ENCODE data around the gene MXI1. TPM values are rescaled to one million over a fixed set of nuclear protein-coding genes. Genes with fewer than 3 reads are reported as not detected.
"Not testable (repeated sequence)": the region's sequence is repeated elsewhere in the genome, so short reads cannot be mapped to it uniquely, and the experiment has no call there.

MXI1 gene
- total RNA-seq, 2 experiments from 2014 or later, result 24.4 to 27.5 TPM

DNA sequence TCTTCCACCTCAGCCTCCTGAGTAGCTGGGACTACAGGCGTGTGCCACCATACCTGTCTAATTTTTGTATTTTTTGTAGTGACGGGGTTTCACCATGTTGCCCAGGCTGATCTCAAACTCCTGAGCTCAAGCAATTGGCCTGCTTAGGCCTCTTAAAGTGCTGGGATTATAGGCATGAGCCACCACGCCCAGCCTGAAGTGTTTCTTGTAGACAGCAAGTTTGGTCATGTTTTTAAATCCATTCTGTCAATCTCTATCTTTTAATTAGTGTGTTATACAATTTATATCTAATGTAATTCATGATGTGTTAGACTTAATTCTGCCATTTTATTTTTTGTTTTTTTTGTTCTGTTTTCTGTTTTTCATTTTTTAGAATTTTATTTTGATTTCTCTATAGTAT lies 17.2 kb upstream of the MXI1 start:
- H3K9me3 Mint-ChIP-seq, result no peaks in the 10 kb centered on the region
- H3K4me3 Mint-ChIP-seq, result no peak overlapping the region
- peaks cover 7% of the 10 kb centered on the region for H3K27me3 Mint-ChIP-seq (ENCODE audit: low read depth)
- no peak for DNase-seq
- intact Hi-C loops (cut with micrococcal nuclease), result no loop called here
- no peaks in the 10 kb centered on the region for H3K4me1 Mint-ChIP-seq (ENCODE audit: low read depth)
- CTCF ChIA-PET, result interaction anchor here (1.0 to 1.4 kb wide), 3 partner anchors 54 to 89 kb away, joined by 3 to 5 read pairs (median 3); no protein-coding TSS in a partner anchor
- H3K27ac Mint-ChIP-seq, result no peak overlapping the region
- H3K36me3 Mint-ChIP-seq (ENCODE audit: low read depth), result no peaks in the 10 kb centered on the region

DNA sequence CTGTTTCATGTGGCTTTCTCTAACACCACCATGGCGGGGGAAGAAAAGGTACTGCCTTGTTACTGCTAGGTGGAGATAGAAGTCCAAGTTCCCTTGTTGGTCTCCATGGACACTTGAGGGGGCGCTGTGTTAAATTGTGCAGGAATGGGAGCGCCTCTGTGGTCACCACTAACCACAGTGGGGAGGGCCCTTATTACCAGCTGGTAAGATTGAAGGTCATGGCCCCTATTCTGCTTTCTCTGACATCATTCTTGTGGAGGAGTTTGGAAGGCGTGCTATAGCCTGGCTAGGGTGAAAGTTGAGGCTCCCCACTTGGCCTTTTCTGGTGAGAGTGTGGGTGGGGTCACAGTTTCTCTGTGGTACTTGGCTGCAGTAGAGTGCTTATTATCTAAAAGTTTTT lies 14.9 kb upstream of the MXI1 start:
- H3K27ac Mint-ChIP-seq, result no peak overlapping the region
- H3K27me3 Mint-ChIP-seq (ENCODE audit: low read depth), result peaks cover 7% of the 10 kb centered on the region
- no peaks in the 10 kb centered on the region for H3K36me3 Mint-ChIP-seq (ENCODE audit: low read depth)
- intact Hi-C loops (cut with micrococcal nuclease), result no loop called here
- no peak overlapping the region for H3K4me3 Mint-ChIP-seq
- CTCF ChIA-PET, result interaction anchor here (0.6 kb wide), 1 partner anchor 531 kb away, joined by 3 read pairs; no protein-coding TSS in a partner anchor
- no peaks in the 10 kb centered on the region for H3K4me1 Mint-ChIP-seq (ENCODE audit: low read depth)
- no peak for DNase-seq
- no peaks in the 10 kb centered on the region for H3K9me3 Mint-ChIP-seq

DNA sequence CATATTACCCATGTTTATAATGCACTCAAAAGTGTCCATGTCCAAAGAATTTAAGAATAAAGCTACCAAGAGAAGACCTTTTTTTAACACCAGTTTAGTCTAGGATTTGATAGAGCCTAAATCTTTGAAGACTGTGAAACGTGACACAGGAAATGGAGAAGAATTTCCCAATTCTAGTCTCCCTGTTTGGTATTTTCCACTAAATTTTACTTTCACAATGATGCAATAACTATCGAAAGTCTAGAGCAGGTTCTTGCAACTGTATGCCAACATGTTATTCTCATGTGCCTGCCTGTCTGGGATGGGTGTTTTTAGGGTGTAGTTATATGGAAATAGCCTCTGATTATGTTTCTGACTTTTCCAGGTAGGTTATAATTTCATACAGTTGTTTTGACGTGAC lies 6.9 kb upstream of the MXI1 start:
- Mint-ChIP-seq H3K4me3 (no peak overlapping the region), H3K36me3 (ENCODE audit: low read depth) (no peaks in the 10 kb centered on the region), H3K4me1 (ENCODE audit: low read depth) (peaks cover 7% of the 10 kb centered on the region), H3K27me3 (ENCODE audit: low read depth) (no peaks in the 10 kb centered on the region), H3K9me3 (no peaks in the 10 kb centered on the region), H3K27ac (no peak overlapping the region)
- CTCF ChIA-PET, result interaction anchor here (0.8 to 2.5 kb wide), 3 partner anchors 38 to 64 kb away, joined by 3 to 10 read pairs (median 6); no protein-coding TSS in a partner anchor
- intact Hi-C loops (cut with micrococcal nuclease), result no loop called here
- DNase-seq, result no peak

DNA sequence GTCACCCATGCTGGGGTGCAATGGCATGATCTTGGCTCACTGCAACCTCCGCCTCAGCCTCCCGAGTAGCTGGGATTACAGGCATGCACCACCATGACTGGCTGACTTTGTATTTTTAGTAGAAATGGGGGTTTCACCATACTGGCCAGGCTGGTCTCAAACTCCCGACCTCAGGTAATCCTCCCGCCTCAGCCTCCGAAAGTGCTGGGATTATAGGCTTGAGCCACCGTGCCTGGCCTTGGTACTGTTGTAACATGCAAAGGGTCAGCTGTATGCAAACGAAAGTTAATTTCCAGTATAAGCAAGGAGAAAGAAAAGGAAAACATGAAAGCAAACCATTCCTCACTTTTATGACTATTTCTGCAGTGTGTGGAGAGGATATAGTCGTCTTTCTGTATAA lies 6.4 kb upstream of the MXI1 start:
- H3K9me3 Mint-ChIP-seq; H3K27ac Mint-ChIP-seq; H3K4me1 Mint-ChIP-seq (ENCODE audit: low read depth); H3K27me3 Mint-ChIP-seq (ENCODE audit: low read depth); intact Hi-C loops (cut with micrococcal nuclease); H3K4me3 Mint-ChIP-seq; DNase-seq; H3K36me3 Mint-ChIP-seq (ENCODE audit: low read depth): not testable (repeated sequence)
- CTCF ChIA-PET, result interaction anchor here (2.5 kb wide), 1 partner anchor 63 kb away, joined by 10 read pairs; no protein-coding TSS in a partner anchor

DNA sequence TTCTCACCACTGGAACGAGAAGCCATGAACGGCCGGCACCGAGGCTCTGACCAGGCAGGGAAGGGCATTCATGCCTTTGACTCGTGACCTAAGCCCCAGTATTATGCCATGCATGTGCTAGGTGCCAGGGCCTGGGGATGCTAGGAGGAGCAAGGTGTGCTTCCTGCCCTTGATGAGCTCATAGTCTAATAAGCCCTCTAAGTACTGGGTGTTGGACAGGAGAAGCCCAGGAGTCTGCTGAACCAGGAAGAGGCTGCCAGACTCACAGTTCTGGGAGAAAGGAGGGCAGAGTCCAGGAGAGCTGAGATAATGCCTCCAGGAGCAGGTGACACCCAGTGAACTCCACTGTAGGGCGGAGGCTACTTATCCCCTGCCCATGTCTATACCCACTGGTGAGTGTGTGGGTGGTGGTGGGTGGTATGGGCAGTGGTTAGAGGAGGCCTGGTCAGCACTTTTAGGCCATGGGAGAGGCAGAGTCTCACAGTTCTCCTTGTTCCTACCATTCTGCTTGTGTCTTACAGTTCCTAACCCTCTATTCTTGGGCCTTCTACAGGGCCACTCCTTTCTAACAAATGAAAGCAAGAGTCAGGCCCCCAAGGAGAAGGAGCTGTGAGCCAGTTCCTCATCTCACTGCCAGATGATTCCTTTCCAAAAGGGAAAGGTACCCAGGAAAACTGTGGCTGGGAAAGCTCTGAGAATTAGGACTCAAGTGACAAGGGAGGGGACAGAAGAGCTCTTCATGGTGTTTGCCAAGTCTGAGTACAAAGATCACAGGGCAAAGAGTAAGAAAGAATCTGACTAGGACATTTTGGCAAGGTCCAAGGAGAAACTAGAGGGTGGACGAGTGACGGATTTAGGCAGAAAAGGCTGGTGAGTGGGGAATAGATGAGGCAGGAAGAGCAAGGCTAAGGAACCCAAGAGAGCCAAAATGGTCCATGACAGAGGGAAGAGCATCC lies 3.6 kb upstream of the MXI1 start:
- intact Hi-C loops (cut with micrococcal nuclease), result no loop called here
- CTCF ChIA-PET, result interaction anchor here (6.2 to 11.0 kb wide), 3 partner anchors 18 to 76 kb away, joined by 50 to 181 read pairs (median 93); no protein-coding TSS in a partner anchor
- H3K9me3 Mint-ChIP-seq, result no peaks in the 10 kb centered on the region
- no peak overlapping the region for H3K27ac Mint-ChIP-seq
- H3K4me3 Mint-ChIP-seq, result no peak overlapping the region
- peaks cover 3% of the 10 kb centered on the region for H3K27me3 Mint-ChIP-seq (ENCODE audit: low read depth)
- DNase-seq, result no peak
- no peaks in the 10 kb centered on the region for H3K36me3 Mint-ChIP-seq (ENCODE audit: low read depth)
- peaks cover 20% of the 10 kb centered on the region for H3K4me1 Mint-ChIP-seq (ENCODE audit: low read depth)

DNA sequence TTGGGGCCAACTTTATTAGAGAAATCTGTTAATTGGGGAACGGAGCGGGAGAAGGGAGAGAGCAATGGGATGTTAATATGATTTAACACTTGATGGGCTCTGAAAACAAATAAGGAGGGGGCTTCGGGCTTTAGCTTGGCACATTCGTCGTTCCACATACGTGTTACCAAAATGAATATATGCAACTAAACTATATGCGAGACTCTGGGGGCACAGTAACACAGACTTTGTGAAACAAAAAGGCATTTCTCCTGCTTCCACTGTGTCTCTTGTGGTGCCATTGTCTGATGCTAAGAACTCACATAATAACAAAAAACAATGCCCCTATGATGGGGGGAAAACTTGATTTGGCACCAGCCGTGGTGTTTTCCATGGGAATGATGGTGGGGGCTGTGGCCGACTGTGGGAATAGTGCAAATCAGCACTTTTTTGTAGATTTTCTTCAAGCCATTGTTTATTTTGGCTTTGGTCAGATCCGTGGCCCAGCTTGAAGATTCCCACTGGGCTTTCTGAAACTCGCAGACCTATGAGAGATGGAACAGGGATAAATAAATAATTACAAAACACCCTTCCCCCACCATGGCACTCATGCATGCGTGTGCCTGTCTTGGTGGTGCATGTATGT lies 2.2 kb upstream of the MXI1 start:
- intact Hi-C loops (cut with micrococcal nuclease), result loop anchor here (5.0 kb wide), 2 partner anchors 48 to 207 kb away; no protein-coding TSS in a partner anchor
- CTCF ChIA-PET, result interaction anchor here (0.7 to 11.0 kb wide), 13 partner anchors 9 to 227 kb away, joined by 3 to 181 read pairs (median 5); no protein-coding TSS in a partner anchor
- H3K27ac Mint-ChIP-seq, result no peak overlapping the region
- no peak for DNase-seq
- H3K9me3 Mint-ChIP-seq, result no peaks in the 10 kb centered on the region
- peaks cover 19% of the 10 kb centered on the region for H3K4me1 Mint-ChIP-seq (ENCODE audit: low read depth)
- H3K4me3 Mint-ChIP-seq, result no peak overlapping the region
- H3K27me3 Mint-ChIP-seq (ENCODE audit: low read depth), result peaks cover 3% of the 10 kb centered on the region
- H3K36me3 Mint-ChIP-seq (ENCODE audit: low read depth), result no peaks in the 10 kb centered on the region

DNA sequence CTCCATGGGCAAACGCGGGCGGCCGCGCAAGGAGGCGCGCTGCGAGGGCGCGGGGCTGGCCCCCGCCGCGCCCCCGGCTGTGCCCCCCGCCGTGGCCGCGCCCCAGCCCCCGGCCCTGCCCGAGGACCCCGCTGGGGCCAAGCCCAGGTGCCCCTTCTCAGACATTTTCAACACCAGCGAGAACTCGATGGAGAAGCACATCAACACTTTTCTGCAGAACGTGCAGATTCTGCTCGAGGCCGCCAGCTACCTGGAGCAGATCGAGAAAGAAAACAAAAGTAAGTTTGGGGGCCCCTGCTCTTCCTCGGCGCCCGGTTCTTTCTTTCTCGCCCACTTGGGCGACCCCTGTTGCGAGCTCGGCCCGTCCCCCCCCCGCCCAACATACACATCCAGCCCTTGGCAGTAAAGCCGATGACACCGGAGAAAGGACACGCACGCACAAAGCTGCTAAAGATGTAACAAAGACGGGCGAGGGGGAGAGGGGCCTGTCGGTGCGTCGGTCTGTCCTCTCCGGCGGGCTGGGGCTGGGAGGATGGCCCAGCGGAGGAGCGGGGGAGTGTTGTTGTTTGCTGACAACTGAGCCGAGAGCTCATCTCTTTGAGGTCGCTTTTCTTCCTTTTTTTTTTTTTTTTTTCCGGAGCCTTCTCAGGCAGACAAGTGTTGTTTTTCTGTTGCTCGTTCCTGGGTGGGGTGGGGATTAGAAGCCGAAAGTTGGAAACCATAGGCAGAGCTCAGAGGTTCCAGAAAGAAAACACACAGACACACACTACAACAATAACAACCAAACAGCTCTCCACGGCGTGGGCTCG lies 604 bp downstream of the MXI1 start:
- intact Hi-C loops (cut with micrococcal nuclease), result loop anchor here (1.0 to 5.0 kb wide), 6 partner anchors 51 to 289 kb away; partner anchors contain the start of gene DUSP5
- Mint-ChIP-seq H3K36me3 (ENCODE audit: low read depth) (peaks cover 2% of the 10 kb centered on the region), H3K27ac (peak overlapping the region; percentile 80), H3K27me3 (ENCODE audit: low read depth) (peaks cover 3% of the 10 kb centered on the region), H3K9me3 (no peaks in the 10 kb centered on the region), H3K4me1 (ENCODE audit: low read depth) (peaks cover 31% of the 10 kb centered on the region), H3K4me3 (peak overlapping the region; percentile 97)
- CTCF ChIA-PET, result interaction anchor here (0.6 to 11.0 kb wide), 15 partner anchors 12 to 339 kb away, joined by 3 to 181 read pairs (median 7); no protein-coding TSS in a partner anchor
- peak; percentile 65 for DNase-seq

DNA sequence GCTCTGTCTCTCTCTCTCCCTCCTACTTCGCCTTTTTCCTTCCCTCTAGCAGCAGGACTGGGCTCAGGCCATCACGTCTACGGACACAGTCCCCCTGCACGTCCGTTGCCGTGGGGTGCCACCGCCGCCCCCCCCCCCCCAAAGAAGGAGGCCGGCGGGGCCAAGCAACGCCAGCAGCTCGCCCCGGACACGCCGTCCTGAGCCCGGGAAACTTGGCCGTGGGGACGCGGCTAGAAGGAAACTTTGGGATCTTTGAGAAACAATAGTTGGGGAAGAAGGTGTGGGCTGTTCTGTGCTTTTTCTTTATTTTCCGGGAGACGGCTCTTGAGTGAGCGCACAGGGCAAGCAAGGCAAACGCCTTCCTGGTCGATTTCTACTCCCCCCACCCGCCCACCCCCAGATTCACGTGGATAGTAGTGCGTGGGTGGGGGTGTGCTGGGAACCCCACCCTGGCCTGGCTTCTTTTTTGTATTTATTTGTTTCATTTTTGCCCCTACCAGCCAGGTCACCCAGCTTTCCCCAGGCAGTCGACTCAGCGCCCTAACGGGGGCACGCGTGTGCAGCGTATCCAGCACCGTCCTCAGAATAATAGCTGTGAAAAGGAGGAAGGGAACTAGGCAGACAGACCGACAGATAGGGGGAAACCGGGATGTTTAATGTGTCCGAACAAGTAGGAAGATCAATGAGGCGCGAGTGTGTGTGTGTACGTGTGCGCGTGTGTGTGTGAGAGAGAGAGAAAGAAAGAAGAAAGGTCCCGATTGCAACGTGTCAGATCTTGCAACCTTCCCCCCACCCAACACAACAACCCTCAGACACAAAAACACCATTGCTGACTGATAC lies 1.4 kb downstream of the MXI1 start:
- peaks cover 2% of the 10 kb centered on the region for H3K36me3 Mint-ChIP-seq (ENCODE audit: low read depth)
- H3K27me3 Mint-ChIP-seq (ENCODE audit: low read depth), result peaks cover 3% of the 10 kb centered on the region
- H3K9me3 Mint-ChIP-seq, result no peaks in the 10 kb centered on the region
- CTCF ChIA-PET, result interaction anchor here (0.5 to 11.0 kb wide), 12 partner anchors 13 to 106 kb away, joined by 3 to 181 read pairs (median 8); partner anchors contain the start of gene SMNDC1
- peaks cover 39% of the 10 kb centered on the region for H3K4me1 Mint-ChIP-seq (ENCODE audit: low read depth)
- H3K4me3 Mint-ChIP-seq, result peak overlapping the region; percentile 97
- H3K27ac Mint-ChIP-seq, result peak overlapping the region; percentile 93
- peak; percentile 62 for DNase-seq
- intact Hi-C loops (cut with micrococcal nuclease), result loop anchor here (1.0 to 5.0 kb wide), 5 partner anchors 42 to 288 kb away; partner anchors contain the start of gene DUSP5

DNA sequence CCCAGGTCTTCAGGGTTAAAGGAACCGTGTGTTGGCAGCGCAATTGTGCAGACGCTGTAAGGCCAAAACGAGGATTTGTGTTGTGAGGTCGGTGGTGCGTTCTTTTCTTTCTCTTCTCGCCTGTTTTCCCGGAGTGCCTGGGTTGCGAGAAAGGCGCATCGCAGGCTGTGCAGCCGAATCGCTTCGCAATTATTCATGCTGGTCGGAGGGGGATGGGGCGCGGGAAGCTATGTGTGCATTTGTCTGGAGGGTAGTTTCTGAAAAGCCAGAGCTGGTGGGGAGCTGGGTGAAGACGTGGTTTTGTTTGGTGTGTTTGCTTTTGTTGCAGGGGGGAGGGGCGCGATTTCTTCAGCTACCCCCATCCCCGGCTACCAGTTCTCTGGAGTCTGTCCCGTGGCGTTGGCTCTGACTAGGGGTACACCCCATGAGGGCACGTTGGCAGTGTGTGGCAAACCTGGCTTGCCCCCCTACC lies 2.1 kb downstream of the MXI1 start:
- H3K27ac Mint-ChIP-seq, result peak overlapping the region; percentile 93
- H3K9me3 Mint-ChIP-seq, result no peaks in the 10 kb centered on the region
- peaks cover 2% of the 10 kb centered on the region for H3K36me3 Mint-ChIP-seq (ENCODE audit: low read depth)
- intact Hi-C loops (cut with micrococcal nuclease), result loop anchor here (1.0 to 5.0 kb wide), 4 partner anchors 42 to 287 kb away; partner anchors contain the start of gene DUSP5
- H3K27me3 Mint-ChIP-seq (ENCODE audit: low read depth), result peaks cover 3% of the 10 kb centered on the region
- peaks cover 44% of the 10 kb centered on the region for H3K4me1 Mint-ChIP-seq (ENCODE audit: low read depth)
- peak overlapping the region; percentile 97 for H3K4me3 Mint-ChIP-seq
- CTCF ChIA-PET, result interaction anchor here (0.5 to 11.0 kb wide), 11 partner anchors 13 to 313 kb away, joined by 3 to 181 read pairs (median 5); partner anchors contain the start of gene SMNDC1
- DNase-seq, result peak; percentile 84

DNA sequence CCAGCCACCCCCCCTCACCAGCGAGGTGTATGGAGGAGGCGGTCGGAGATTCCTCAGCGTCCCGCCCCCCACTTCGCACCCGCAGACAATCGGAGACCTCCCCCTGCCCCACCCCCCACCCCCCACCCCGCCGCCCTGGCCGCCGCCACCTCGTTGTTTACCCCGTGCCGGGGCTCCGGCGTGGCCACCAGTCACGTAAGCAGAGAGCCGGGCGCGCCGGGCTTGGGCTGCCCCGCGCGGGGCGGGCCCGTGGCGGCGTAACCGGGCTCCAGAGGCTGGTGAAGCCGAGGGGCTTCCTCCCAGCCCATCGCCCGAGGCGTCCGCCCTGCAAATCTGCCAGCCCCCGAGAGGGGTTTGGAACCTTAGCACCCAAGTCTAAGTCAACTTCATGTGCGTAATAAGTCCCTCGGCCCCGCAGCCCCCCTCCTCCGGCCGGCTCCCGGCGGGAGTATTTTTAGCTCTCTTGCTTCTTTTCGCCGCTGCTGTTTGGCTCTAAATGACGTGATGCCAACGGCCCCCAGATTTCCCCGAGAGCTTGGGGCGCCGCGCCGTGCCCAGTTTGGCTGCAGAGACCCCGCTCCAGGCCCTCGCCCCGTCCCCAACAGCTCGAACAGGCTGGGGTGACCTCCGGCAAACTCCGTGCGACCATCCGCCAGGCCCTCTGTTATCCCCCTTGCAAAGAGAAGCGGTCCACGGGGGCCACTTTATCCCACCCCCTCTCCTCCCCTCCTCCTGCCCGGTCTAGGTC lies 2.7 kb downstream of the MXI1 start:
- peaks cover 3% of the 10 kb centered on the region for H3K27me3 Mint-ChIP-seq (ENCODE audit: low read depth)
- peaks cover 45% of the 10 kb centered on the region for H3K4me1 Mint-ChIP-seq (ENCODE audit: low read depth)
- intact Hi-C loops (cut with micrococcal nuclease), result loop anchor here (1.0 to 5.0 kb wide), 8 partner anchors 41 to 652 kb away; partner anchors contain the start of genes DUSP5, SMC3 and XPNPEP1
- H3K27ac Mint-ChIP-seq, result peak overlapping the region; percentile 97
- peaks cover 2% of the 10 kb centered on the region for H3K36me3 Mint-ChIP-seq (ENCODE audit: low read depth)
- peak; percentile 56 for DNase-seq
- H3K9me3 Mint-ChIP-seq, result no peaks in the 10 kb centered on the region
- CTCF ChIA-PET, result interaction anchor here (0.6 to 11.0 kb wide), 10 partner anchors 12 to 323 kb away, joined by 3 to 181 read pairs (median 7); partner anchors contain the start of gene SMNDC1
- H3K4me3 Mint-ChIP-seq, result peak overlapping the region; percentile 97
